GM12891 (cell line): ENCODE measurements around the gene NEK6.
A peak's percentile ranks its signal among the peaks of the same experiment; 100 is the strongest.

Experiments used
- PAX5 ChIP-seq: IDR thresholded peaks from 2 replicates; pipeline ENCODE4 v1.6.1; 2011; ENCODE audit warnings: low read length, moderate library complexity, mild to moderate bottlenecking; ENCODE audit not compliant: insufficient read depth, severe bottlenecking
- POLR2A ChIP-seq: IDR thresholded peaks from 2 replicates; pipeline ENCODE4 v1.6.1; 2011; ENCODE audit warnings: low read depth, low read length, control low read depth
- POLR2AphosphoS5 ChIP-seq: IDR thresholded peaks from 2 replicates; pipeline ENCODE4 v1.6.1; 2011; ENCODE audit warnings: low read depth, low read length, control low read depth
- POU2F2 ChIP-seq: IDR thresholded peaks from 2 replicates; pipeline ENCODE4 v1.6.1; 2011; ENCODE audit warnings: low read depth, mild to moderate bottlenecking, control low read depth, low read length, moderate library complexity
- SPI1 ChIP-seq: IDR thresholded peaks from 2 replicates; pipeline ENCODE4 v1.6.1; 2011; ENCODE audit warnings: low read depth, low read length, control low read depth
- TAF1 ChIP-seq: IDR thresholded peaks from 2 replicates; pipeline ENCODE4 v1.6.1; 2011; ENCODE audit warnings: low read depth, low read length, control low read depth

DNA sequence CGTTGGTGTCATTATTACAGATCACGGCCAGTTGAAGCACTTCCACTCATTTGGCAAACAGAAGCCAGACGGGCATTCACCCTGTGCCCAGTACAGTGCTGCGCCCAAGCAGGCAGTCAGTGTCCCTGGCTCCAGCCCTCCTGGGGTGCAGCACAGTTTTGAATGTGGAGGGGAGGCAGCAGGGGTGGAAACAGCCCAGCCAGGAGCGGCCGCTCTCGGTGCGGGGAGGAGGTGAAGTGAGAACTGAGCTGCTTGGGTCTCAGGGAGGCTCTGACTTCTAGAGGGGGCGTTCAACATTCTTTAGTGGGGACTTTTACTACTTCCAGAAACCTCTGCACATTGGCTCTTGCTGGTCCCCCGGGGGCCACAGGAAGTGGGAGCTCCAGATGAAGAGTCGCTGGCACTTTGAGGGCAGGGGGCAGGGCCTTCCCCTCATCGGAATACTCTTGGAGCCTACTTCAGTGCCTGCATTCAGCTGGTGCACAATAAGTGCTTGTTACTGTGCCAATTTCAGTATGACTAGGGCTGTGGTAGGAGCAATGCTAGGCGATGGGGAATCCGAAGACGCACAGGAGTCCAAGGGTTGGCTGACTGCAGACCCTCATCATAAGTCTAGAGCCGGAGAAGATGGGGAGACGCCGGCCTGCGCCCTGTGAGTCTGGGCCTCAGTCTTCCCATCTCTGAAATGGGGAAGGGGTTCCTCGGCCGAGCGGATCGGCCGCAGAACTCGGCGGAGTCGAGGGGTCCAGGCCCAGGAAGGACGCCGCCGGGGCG lies 492 bp upstream of the NEK6 start:
- TF ChIP-seq POLR2A: peak; percentile 76
- 0 out of 2 replicates have a peak, but pooled peaks have one; percentile 30 for TF ChIP-seq POLR2AphosphoS5
- peak; percentile 69 for TF ChIP-seq TAF1
- peak; percentile 36; the same call in 1 of the 2 replicates for TF ChIP-seq SPI1
- no peak for TF ChIP-seq PAX5
- 0 out of 2 replicates have a peak, but pooled peaks have one; percentile 41 for TF ChIP-seq POU2F2
